SU-DHL-6 (cell line): ENCODE data around the gene PYROXD2.

Experiments used
- EZH2phosphoT487 ChIP-seq: fragments of 200-600 bp; sonication (generic), shearing (Covaris generic); conservative IDR thresholded peaks from 2 replicates; pipeline ENCODE4 v1.6.1; 2018; ENCODE audit warnings: mild to moderate bottlenecking, antibody characterized with exemption, low read length, moderate library complexity, mixed read lengths
- TF ChIP-seq, protein P1 (sequence below): fragments of 200-600 bp; sonication (generic); IDR thresholded peaks from one replicate; pipeline ENCODE4 v1.5.1; 2017; ENCODE audit warnings: antibody characterized with exemption, mild to moderate bottlenecking, low read length, moderate library complexity; ENCODE audit not compliant: insufficient read depth, poor library complexity, severe bottlenecking

DNA sequence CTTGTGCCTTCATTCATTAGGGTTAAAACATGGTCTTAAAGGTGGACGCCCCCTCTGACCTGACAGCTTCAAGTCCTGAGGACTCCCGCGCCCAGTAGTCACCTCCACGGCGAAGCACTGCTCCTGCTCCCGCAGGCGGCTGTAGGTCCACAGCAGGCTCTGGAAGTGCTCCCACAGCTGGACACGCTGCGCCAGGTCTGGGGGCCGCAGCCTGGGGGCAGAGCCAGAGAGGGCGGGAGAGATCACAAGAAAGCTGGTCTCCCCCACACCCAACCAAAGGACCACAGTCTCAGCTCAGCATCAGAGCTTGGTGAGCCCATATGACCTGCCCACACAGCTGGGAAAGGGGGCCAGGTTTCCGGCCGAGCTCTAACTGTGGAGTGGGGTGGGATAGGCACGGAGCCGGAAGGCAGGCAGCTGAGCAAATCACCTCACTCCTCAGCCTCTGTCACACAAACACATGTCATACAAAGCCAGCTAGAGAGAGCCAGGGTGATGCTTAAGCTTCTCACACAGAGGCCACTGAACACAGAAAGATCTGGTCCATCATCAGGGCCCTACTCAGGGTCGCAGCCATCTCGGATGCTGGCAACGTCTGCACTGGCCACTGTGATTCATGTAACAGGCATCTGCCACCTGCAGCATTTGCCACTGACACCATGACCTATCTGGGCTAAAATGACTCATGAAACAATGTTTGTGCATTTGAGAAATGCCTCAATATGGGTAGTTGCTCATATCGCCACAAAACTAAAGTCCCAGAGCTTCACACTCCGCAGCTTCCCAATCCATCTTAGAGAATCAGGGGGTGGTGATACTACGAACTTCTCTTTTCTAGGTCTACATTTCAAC is 19.1 kb upstream of the PYROXD2 start:
- TF ChIP-seq, protein P1, sequence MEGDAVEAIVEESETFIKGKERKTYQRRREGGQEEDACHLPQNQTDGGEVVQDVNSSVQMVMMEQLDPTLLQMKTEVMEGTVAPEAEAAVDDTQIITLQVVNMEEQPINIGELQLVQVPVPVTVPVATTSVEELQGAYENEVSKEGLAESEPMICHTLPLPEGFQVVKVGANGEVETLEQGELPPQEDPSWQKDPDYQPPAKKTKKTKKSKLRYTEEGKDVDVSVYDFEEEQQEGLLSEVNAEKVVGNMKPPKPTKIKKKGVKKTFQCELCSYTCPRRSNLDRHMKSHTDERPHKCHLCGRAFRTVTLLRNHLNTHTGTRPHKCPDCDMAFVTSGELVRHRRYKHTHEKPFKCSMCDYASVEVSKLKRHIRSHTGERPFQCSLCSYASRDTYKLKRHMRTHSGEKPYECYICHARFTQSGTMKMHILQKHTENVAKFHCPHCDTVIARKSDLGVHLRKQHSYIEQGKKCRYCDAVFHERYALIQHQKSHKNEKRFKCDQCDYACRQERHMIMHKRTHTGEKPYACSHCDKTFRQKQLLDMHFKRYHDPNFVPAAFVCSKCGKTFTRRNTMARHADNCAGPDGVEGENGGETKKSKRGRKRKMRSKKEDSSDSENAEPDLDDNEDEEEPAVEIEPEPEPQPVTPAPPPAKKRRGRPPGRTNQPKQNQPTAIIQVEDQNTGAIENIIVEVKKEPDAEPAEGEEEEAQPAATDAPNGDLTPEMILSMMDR, result no peak
- no peak for TF ChIP-seq EZH2phosphoT487
